Activated CD8-positive, alpha-beta memory T cell treated with anti-CD3 and anti-CD28 coated beads for 4 hours (primary cell): ENCODE data around the gene CHMP3.
"Not testable (repeated sequence)": the region's sequence is repeated elsewhere in the genome, so short reads cannot be mapped to it uniquely, and the experiment has no call there.

Experiments
- DNase-seq, 2 donors: peaks; one replicate each; pipeline ENCODE4 v3.0.0-alpha.2; 2020; ENCODE audit warnings: low read depth in 2 of 2

CHMP3 gene

GRCh38 chr2:86512034-86512433, 51.2 kb downstream of the CHMP3 start:
- DNase-seq, result no peak

GRCh38 chr2:86510436-86510933, 52.8 kb downstream of the CHMP3 start:
- DNase-seq, result no peak

DNA sequence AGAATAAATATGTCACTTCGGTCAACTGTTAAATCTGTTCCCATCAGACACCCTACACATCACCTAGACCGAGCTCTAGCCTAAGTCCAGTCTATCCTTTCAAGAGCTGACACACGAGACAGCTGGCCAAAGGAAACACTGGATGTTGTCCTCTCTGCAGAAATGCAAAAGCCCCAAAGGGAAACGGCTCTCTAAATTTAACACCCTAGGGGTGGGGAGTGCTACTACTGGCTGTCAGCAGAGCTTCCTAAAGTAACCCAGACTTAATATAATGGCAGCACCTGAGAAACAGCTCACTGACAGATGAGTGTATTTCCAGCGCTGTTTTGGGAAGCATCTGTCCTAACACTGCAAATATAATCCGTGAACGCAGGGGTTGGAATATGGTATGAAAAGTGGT, 55.6 kb downstream of the CHMP3 start:
- no peak for DNase-seq

- no peak for DNase-seq
These were observed 62.7 kb downstream of the CHMP3 start for GRCh38 chr2:86500325-86501083.

- no peak for DNase-seq
These were observed 63.9 kb downstream of the CHMP3 start for GRCh38 chr2:86499326-86499725.

DNA sequence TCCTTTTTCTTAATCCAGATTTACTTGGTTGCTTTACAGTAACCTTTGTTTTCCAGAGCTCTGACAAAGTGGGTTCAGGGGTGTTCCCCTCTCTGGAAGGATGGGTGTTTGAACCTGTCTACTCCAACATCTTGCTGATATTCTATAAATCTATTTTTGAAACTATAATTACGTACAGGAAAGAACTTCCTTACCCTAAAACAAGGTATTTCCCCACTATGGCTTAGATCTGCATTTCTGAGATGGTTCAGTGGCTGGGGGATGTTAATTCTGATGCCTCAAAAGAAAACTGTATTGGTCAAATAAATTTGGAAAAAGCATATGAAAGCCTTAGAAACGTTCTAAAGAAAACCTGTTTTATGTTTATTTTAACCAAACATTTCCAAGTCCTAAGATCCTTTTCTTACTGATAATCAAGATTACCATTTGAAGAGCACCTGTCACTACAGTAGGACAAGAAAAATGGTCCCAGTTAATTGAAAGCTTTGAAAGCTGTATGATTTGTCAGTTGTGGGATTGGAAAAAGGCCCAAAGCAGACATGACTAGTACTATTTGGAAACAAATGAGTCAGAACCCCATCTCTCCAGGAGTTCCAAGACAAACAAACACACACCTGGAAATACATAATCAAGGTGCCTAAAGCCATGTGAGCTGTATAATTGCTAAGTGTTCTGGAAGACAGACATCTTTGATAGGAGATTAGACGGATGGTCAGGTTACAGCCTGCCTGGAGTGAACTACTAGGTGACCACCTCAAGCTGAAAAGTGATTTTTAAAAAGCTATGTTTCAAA, 64.6 kb downstream of the CHMP3 start:
- DNase-seq, result no peak

DNA sequence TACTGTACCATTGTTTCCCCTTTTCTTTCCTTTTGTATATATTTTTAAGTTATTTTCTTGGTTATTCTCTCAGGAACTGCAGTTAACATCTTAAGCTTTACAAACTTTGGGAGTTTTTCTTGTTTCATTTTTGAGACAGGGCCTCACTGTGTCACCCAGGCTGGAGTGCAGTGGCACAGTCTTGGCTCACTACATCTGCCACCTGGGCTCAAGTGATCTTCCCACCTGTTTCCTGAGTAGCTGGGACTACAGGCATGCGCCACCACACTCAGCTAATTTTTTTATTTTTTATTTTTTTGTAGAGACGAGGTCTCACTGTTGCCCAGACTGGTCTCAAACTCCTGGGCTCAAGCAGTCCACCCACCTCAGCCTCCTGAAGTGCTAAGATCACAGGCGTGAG, 66.9 kb downstream of the CHMP3 start:
- DNase-seq, result not testable (repeated sequence)

- DNase-seq, result no peak
These were observed 71.2 kb downstream of the CHMP3 start for GRCh38 chr2:86492048-86492453.

GRCh38 chr2:86491088-86491487, 72.2 kb downstream of the CHMP3 start:
- no peak for DNase-seq

- DNase-seq, result no peak
These were observed 73.0 kb downstream of the CHMP3 start for GRCh38 chr2:86490245-86490644.

GRCh38 chr2:86489542-86489941, 73.7 kb downstream of the CHMP3 start:
- no peak for DNase-seq

GRCh38 chr2:86488561-86489250, 74.5 kb downstream of the CHMP3 start:
- no peak for DNase-seq

DNA sequence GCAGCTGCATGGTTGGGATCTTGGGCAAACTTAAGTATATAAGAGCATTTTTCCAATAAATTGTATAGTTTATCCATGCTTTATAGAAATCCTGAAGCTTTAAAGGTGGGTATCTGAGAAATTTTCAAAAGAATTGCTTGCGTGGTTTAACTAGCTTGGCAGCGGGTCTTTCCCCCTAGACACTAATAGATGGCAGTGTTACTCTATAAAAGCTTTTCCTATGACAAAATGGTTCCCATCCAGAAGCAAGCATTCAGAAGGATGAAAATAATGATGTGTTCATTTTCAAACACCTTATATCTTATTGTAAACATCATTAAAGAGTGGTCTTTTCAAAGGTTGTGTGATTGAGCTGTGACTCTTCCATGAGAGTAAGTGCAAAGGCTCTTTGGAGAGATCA, 76.2 kb downstream of the CHMP3 start:
- no peak for DNase-seq

GRCh38 chr2:86485802-86486201, 77.4 kb downstream of the CHMP3 start:
- DNase-seq, result no peak

DNA sequence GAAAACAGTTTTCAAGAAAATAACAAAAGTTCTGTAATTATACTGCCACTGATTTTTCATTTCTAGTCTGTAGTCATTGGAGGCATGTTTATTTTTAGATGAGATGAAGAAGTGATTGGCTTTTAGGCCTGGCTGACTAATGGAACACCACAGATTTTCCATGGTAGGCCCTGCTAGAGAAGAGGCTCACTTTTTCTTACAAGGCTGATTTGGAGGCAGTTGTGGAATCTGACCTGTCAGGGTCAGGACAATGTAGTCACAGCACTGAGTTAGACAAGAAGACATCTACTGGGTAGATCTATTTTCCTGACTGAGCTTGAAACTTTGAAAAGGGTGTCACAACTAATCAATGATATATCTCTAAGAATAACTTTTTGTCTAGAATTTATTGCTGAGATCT, 78.1 kb downstream of the CHMP3 start:
- no peak for DNase-seq

DNA sequence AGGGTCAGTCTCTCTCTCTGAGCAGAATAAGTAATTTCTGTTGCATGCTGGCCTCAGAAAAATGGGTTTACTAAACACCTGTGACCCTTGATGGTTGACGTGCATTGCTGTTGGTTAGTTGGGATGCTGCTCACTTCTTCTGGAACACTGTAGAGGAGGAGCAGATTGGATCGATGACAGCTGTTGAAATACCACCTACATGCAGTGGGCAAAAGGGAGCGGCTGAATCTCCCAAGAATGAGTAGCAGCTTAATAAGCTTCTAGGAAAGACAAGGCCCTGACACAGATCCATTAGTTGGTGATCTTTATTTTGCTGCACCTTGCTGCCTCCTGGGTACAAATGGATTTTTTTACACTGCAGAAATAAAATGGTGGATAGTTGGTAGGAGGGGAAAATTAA, 78.9 kb downstream of the CHMP3 start:
- DNase-seq, result no peak

- no peak for DNase-seq
These were observed 81.2 kb downstream of the CHMP3 start for GRCh38 chr2:86482034-86482433.

DNA sequence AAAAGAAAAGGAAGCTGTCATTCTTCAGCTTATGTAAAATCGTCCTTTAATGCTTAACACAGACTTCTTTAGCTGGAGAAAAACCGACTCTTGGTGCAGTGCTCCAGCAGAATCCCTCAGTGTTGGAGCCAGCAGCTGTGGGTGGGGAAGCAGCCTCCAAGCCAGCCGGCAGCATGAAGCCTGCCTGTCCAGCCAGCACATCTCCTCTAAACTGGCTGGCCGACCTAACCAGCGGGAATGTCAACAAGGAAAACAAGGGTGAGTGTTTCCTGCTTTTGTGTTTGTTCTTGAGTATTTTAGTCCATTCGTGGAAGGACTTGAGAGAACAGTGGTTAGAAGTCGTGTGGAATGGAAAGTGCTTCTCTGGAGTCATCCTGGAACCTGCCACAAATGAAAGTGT, 83.1 kb downstream of the CHMP3 start:
- no peak for DNase-seq

GRCh38 chr2:86477349-86477748, 85.9 kb downstream of the CHMP3 start:
- no peak for DNase-seq

GRCh38 chr2:86476918-86477317, 86.3 kb downstream of the CHMP3 start:
- no peak for DNase-seq

DNA sequence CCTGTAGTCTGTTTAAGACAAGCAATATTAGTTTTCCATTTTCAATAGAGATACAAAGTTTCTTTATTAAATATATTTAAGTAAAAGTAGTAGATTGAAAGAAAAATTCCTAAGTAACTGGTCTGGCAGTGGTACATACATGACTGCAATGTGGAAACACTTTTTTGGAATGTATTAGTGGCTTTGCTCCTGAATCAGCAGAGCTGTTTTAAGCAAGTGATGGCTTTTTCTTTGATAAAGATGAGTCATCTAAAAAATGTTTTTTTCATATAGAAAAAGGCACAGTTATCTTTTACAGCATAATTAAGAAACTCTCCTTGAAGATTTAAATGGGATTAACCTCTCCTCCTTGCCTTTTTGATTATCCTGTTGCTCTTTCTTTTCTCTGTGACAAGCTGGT, 87.2 kb downstream of the CHMP3 start:
- no peak for DNase-seq

GRCh38 chr2:86471637-86472036, 91.6 kb downstream of the CHMP3 start:
- no peak for DNase-seq

GRCh38 chr2:86470890-86471289, 92.4 kb downstream of the CHMP3 start:
- DNase-seq, result no peak
